GM19455 (cell line): ENCODE measurements around the gene RADIL.

ENCODE experiments used
- ATAC-seq: cut with Tn5 transposase; IDR thresholded peaks from one replicate; pipeline ENCODE4 v1.9.1; 2021; ENCODE audit not compliant: unreplicated experiment

RADIL gene

DNA sequence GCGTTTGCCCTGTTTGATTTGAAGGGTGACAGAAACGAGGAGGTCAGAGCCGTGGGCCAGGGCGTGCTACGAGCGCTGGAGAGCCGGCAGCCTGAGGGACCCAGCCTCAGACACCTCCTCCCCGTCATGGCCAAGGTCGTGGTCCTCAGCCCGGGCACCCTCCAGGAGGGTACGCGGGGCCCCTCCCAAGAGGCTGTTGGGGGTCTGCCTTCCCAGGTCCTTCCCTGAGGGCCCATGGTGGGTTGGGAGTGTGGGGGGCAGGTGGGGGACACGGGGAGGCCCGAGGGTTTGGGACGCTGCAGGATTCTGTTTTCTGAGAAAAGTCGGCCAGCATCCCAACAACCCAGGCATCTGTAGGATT, 100.2 kb downstream of the RADIL start:
- no peak for ATAC-seq

GRCh38 chr7:4782333-4783291, 100.9 kb downstream of the RADIL start:
- no peak for ATAC-seq

DNA sequence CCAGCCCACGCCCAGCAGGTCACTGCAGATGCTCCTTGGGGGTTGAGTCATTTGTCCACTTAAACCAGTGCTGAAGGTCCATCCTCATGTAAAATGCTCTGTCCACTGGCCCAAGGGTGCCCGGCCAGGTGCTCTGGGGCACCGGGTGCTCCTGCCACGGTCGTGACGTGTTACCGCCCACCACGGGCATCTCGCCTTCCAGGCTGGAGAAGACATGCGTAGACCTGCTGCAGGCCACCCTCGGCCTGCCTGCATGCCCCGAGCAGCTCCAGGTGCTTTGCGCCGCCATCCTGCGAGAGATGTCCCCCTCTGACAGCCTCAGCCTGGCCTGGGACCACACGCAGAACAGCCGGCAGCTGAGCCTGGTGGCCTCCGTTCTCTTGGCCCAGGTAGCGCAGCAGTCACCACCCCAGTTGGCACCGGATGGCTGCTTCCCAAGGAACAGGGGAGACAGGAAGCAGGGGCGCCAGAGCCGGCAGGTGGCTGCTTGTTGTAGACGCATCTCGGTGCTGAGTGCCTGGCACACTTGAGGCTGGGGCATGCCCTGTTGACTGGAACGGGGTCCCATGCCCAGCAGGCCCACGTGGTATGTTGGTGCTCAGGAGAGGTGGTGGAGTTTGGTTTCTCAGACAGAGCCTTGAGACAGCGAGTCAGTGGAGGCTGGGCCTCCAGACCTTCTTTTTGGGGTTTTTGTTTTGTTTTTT, 102.0 kb downstream of the RADIL start:
- ATAC-seq: no peak

GRCh38 chr7:4779118-4779517, 104.4 kb downstream of the RADIL start:
- ATAC-seq: no peak

- peak; percentile 31 for ATAC-seq
These were observed 107.5 kb downstream of the RADIL start for GRCh38 chr7:4775848-4776623.

DNA sequence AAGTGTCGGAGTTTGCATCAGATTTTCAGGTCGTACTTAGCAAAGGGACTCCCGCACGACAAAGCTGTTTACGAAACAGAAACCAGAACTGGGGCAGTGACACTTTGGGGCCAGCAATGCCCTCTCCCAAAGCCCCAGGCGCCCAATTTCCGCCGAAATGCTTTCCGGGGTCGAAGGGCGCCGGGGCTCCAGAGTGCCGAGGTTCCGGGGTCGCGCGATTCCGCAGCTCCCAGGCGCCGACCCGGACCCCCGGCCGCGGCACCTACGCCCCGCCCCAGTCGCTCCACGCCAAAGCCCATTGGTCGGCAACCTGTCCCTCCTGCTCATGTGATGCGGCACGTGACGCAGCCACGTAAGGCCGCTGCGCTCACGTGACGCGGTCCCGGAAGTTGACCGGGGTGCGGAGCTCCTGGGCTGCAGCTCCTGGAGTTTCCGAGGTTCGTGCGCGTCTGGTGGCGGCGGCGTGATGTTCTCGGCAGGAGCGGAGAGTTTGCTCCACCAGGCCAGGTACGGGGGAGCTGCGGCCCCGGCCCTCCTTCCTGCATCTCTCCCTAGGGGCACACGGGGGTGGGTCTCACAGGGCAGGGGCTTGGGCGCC, 108.2 kb downstream of the RADIL start, which contains the start of gene AP5Z1:
TSS of gene AP5Z1 (plus strand) at position 374 of the 598 bp plus-strand sequence. CDS start at position 467, 93 bp downstream.
- peak; percentile 88 for ATAC-seq

DNA sequence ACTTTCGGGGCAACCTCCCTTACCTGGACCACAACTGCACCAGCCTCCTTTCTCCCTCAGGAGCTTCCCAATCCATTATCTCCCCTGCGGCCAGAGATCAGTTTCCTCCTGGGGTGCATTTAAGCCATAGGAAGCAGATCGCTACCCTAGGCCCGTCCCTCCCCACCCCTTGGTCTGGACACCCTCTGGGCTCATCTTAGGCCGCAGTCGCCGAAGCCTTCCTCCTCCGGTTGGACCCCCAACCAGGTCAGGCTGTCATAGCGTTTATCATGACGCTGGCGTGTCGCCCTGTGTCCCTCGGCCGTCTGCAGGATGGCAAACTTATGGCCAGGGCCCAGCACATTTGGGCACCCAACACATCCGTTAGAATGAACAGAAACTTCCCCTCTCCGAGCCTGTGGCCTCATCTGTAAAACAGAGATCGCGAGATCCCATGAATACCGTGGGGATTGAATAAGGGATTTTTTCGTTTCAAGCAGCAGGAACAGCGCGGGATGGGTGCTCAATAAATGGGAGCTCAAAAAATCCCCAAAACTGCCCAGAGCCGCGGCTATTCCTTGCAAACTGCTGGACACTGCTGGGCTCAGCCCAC, 108.8 kb downstream of the RADIL start:
- ATAC-seq: peak; percentile 32

GRCh38 chr7:4774007-4774406, 109.5 kb downstream of the RADIL start:
- ATAC-seq: no peak

DNA sequence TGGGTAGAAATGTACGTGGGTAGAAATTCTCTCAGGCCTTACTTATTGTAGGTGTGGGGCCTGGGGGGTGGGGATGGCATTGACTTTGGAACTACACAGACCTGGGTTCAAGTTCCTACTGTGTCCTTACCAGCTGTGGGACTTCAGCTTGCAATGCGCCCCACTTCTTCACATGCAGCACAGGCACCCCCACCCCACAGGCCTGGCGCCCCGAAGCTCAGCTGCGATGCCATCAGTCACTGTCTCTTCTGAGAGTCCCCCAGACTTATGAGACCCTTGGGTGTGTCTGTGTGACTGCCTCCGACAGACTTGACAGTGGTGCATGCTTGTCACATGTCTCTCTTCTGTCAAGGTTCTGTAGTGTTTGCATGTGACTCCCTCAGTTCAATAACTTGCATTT, 111.2 kb downstream of the RADIL start:
- ATAC-seq: no peak

GRCh38 chr7:4771737-4772136, 111.8 kb downstream of the RADIL start:
- no peak for ATAC-seq

DNA sequence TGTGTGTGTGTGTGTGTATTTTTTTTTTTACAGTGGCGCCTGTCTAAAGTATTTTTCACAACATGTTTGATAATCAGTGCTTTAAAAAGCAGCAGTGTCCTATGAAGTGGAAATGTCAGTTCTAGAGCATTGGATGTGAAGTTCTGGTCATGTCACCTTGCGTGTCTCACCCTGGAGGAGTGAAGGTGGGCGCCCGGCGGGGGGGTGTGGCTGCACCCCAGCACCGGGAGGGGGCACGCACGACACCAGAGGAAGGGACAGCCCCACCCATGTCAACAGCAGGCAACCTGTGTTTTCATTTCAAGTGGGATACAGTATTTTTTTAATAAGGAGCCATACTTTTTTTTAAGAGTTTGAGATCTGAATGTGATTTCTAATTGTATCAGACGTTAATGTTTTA, 112.6 kb downstream of the RADIL start:
- ATAC-seq: no peak

DNA sequence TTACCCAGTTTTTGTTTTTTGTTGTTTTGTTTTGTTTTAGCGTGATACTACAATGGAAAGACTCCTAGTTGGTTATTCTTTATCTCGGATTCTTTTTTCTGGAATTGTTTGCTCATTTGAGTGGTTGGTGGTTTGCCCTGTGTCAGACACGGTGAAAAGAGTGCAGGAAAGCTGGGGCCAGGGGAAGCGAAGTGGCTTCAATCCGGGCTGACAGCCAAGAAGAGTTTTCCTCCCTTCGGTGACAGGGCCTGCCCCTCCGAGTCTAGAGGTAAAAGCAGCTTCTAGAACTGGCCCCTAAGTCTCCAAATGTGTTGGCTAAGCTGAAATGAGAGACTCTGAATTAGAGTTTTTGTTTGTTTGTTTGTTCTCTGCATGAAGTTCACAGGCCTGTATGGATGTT, 113.8 kb downstream of the RADIL start:
- no peak for ATAC-seq

GRCh38 chr7:4768597-4769569, 114.6 kb downstream of the RADIL start:
- ATAC-seq: no peak

- no peak for ATAC-seq
These were observed 116.6 kb downstream of the RADIL start for GRCh38 chr7:4766666-4767519.

- no peak for ATAC-seq
These were observed 117.6 kb downstream of the RADIL start for GRCh38 chr7:4765776-4766490.

- no peak for ATAC-seq
These were observed 119.0 kb downstream of the RADIL start for GRCh38 chr7:4764402-4765007.

DNA sequence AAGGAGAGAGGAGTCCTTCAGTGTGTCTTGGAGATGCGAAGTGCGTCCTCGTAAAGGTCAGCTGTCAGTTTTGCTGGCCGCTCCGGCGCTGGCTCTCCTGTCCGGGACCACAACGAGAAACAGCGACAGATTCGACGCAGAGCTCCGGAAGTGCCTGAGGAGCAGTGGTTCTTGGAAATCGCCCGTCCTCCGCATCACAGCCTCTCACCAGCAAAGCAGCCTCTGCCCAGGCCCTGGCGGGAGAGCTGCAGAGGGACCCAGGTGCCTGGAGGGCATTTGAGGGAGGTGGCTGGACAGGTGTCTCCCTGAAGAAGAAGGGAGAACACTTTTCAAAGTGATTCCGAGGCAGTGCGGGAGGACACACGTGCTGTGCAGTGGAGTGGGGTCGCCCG, 119.7 kb downstream of the RADIL start:
- ATAC-seq: no peak
